SK-N-MC (cell line): ENCODE results near the gene TRIM17.

ENCODE experiments used
- DNase-seq: peaks from one replicate; pipeline ENCODE4 v3.0.0-alpha.2; 2011; ENCODE audit warnings: low read depth, low spot score
- H3K27ac ChIP-seq: fragments of 200-600 bp; sonication (generic); 2 replicates; pipeline ENCODE4 v1.5.1; 2016; ENCODE audit warnings: mixed run types
- H3K36me3 ChIP-seq: fragments of 200-600 bp; sonication (generic); 2 replicates; pipeline ENCODE4 v1.6.1; 2017; ENCODE audit warnings: antibody characterized with exemption, low read length, mixed read lengths; ENCODE audit not compliant: insufficient read depth
- H3K4me3 ChIP-seq: fragments of 200-600 bp; sonication (generic); 2 replicates; pipeline ENCODE4 v1.5.1; 2016
- H3K9ac ChIP-seq: fragments of 200-600 bp; sonication (generic); 2 replicates; pipeline ENCODE4 v1.8.0; 2017; ENCODE audit warnings: mixed run types, mixed read lengths; ENCODE audit not compliant: insufficient read length
- H3K9me3 ChIP-seq: fragments of 200-600 bp; sonication (generic); 2 replicates; pipeline ENCODE4 v1.6.1; 2017; ENCODE audit warnings: low read depth, mild to moderate bottlenecking, antibody characterized with exemption, low read length, moderate library complexity, mixed read lengths
- EZH2 ChIP-seq: fragments of 200-600 bp; sonication (generic); IDR thresholded peaks from one replicate; pipeline ENCODE4 v1.6.1; 2017; ENCODE audit warnings: antibody characterized with exemption
- FOXP2 ChIP-seq: optimal IDR thresholded peaks from 2 replicates; pipeline ENCODE3; 2011; ENCODE audit warnings: mild to moderate bottlenecking, moderate library complexity; ENCODE audit not compliant: insufficient read depth; ENCODE audit errors: extremely low read length, control extremely low read depth
- POLR2AphosphoS5 ChIP-seq: IDR thresholded peaks from 2 replicates; pipeline ENCODE4 v1.6.1; 2012; ENCODE audit warnings: mild to moderate bottlenecking, low read depth, low read length, borderline replicate concordance

TRIM17 gene

DNA sequence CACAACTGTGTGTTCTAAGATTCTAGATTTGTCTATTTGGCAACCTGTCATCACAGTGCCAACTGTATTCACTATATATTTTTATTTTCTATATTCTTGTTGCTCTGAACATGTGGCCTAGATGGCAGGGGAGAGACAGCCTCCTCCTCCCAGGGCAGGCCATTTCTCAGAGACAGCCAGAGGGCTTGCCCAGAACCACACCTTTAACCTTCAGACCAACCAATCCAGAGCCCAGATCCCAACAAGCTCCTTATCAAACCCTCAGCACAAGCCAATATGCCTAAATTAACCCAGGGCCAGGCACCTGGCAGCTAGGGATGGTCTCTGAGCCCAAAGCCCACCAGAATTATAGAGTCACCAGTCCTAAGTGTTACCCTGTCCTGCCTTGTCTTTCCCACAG, 29.3 kb downstream of the TRIM17 start:
- Histone ChIP-seq H3K9me3 (no peaks in the 10 kb centered on the region), H3K27ac (no peak overlapping the region), H3K36me3 (no peaks in the 10 kb centered on the region), H3K4me3 (no peak overlapping the region), H3K9ac (no peak overlapping the region)
- TF ChIP-seq FOXP2, result no peak
- no peak for TF ChIP-seq EZH2
- no peak for TF ChIP-seq POLR2AphosphoS5
- DNase-seq, result no peak

DNA sequence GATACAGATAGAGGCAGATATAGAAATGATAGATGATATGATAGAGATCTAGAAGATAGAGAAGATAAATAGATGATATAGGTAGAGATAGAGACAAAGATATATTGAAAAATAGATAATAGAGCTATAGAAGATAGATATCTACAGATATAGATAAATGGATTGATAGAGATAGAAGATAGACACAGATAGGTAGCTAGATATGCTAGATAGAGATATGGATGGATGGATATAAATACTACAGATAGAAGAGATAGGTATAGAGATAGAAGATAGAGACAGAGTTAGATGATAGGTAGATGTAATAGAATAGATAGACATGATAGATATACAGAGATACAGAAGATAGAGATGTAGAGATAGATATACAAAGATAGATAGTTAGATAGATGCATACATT, 31.4 kb downstream of the TRIM17 start:
- no peak overlapping the region for H3K27ac ChIP-seq
- H3K36me3 ChIP-seq, result no peaks in the 10 kb centered on the region
- H3K4me3 ChIP-seq, result no peak overlapping the region
- no peak for DNase-seq
- no peak overlapping the region for H3K9ac ChIP-seq
- TF ChIP-seq POLR2AphosphoS5 (no peak), EZH2 (no peak), FOXP2 (no peak)
- H3K9me3 ChIP-seq, result no peaks in the 10 kb centered on the region

DNA sequence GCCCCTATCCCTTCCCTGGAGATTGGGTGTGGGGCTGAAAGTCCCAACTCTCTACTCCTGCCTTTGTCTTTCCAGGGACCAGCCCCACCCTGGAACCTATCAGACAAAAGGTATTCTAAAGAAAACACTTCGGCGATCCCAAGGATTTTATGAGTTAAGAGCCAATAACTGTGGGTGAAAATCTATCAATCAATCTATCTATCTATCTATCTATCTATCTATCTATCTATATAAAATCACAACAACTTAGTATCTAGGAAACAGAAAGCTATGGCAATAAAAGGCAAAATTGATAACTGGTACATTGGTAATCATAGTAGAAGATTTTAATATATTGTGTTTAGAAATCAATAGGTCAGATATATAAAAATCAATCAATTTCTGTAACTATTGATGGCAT, 32.9 kb downstream of the TRIM17 start:
- Histone ChIP-seq H3K4me3 (no peak overlapping the region), H3K36me3 (no peaks in the 10 kb centered on the region), H3K9me3 (no peaks in the 10 kb centered on the region), H3K9ac (no peak overlapping the region), H3K27ac (no peak overlapping the region)
- no peak for TF ChIP-seq POLR2AphosphoS5
- TF ChIP-seq EZH2, result no peak
- TF ChIP-seq FOXP2, result no peak
- DNase-seq, result no peak

DNA sequence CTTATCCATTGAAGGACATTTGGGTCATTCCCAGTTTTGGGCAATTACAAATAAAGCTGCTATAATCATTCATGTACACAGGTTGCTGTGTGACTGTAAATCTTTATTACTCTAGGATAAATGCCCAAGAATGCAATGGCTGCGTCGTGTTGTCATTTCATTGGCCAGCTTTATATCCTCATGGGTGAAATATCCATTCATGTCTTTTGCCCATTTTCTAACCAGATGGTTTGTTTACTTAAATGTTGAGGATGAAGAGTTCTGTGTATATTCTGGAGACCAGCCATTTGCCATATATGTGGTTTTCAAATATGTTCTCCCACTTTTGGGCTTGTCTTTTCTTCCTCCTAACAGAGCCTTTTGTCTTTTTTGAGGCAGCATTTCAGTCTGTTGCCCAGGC, 35.3 kb downstream of the TRIM17 start:
- H3K4me3 ChIP-seq, result no peak overlapping the region

DNA sequence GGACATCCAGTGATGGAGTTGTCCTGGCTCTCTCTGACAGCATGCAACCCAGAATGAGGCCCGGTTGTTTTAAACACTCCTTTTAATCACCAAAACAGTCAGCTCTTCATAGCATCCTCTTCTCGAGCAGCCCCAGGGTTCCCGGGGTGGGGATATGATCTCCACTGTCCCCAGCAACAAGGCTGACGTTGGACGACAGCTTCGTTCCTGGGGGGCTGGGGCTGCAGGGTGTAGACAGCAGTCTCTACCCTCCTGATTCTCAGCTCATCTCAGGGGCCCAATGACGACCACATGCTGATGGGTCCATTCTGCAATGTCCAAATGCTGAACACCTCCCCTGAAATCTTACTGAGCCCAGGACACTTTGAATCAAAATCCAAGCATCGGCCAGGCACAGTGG, 37.0 kb downstream of the TRIM17 start:
- H3K9me3 ChIP-seq, result no peaks in the 10 kb centered on the region
- H3K27ac ChIP-seq, result no peak overlapping the region
- no peaks in the 10 kb centered on the region for H3K36me3 ChIP-seq
- no peak overlapping the region for H3K4me3 ChIP-seq
- DNase-seq, result no peak
- no peak overlapping the region for H3K9ac ChIP-seq
- TF ChIP-seq EZH2, result no peak
- no peak for TF ChIP-seq FOXP2
- TF ChIP-seq POLR2AphosphoS5, result no peak

More for the DNA sequence above, 35.3 kb downstream of the TRIM17 start:
- Histone ChIP-seq H3K9ac (no peak overlapping the region), H3K27ac (no peak overlapping the region), H3K36me3 (no peaks in the 10 kb centered on the region), H3K9me3 (no peaks in the 10 kb centered on the region)
- DNase-seq, result no peak
- TF ChIP-seq POLR2AphosphoS5, result no peak
- TF ChIP-seq EZH2, result no peak
- no peak for TF ChIP-seq FOXP2

DNA sequence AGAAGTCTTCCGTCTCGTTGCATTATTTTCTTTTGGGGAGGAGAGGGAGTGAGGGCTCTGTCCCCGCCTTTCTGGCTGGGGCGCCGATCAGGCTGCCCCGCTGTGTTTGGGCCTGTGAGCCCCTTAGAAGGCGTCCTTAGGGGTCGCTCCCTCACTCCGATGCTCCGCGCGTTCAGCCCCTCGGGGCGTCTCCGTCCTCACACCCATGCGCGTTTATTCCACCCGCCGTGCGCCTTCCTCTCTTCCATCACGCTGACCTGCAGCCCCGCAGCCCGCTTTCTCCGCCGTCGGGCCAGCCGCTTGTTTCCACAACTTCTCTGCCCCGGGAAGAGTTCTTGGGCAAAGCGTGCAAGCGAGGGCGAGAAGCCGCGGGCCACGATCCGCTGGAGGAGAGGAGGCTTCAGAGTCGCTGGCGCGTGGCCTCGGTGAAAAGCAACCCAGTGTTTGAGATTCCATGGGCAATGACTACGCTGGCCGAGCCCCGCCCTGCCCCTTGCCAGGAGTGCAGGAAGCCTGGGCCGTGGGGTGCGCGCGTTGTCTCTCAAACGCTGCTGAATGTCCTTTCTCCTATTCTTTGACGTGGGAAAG, 37.7 kb downstream of the TRIM17 start:
- Histone ChIP-seq H3K9ac (peak overlapping the region; percentile 84), H3K4me3 (peak overlapping the region; percentile 93), H3K9me3 (no peaks in the 10 kb centered on the region), H3K36me3 (no peaks in the 10 kb centered on the region), H3K27ac (no peak overlapping the region)
- no peak for DNase-seq
- TF ChIP-seq FOXP2, result no peak

DNA sequence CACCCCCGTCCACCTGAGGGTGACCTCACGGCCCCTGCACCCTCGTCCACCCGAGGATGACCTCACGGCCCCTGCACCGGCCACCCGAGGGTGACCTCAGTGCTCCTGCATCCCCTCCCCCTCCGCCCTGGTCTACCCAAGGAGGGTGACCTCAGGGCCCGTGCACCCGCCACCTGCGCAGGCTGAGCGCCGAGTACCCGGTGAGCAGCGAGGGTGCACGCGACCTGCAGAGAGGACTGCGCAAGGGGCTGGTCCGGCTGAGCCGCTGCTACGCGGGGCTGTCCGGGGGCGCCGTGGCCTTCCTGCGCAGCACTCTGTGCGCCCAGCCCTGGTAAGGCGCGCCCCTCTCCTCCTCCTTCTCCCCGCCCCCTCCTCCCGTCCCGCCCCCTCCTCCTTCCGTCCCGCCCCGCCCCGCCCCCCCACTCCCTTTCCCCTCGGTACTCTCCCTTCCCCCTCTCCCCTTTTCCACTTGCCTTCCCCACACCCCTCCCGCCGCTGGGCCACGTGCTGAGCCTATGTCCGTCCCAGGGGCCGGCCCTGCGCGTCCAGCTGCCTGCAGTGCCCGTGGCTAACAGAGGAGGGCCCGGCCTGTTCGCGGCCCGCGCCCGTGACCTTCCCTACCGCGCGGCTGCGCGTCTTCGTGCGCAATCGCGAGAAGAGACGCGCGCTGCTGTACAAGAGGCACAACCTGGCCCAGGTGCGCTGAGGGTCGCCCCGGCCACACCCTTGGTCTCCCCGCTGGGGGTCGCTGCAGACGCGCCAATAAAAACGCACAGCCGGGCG, 38.4 kb downstream of the TRIM17 start:
- no peak for DNase-seq
- Histone ChIP-seq H3K27ac (no peak overlapping the region), H3K36me3 (no peaks in the 10 kb centered on the region), H3K9me3 (no peaks in the 10 kb centered on the region), H3K4me3 (peak overlapping the region; percentile 93), H3K9ac (peak overlapping the region; percentile 84)
- TF ChIP-seq EZH2 (no peak), POLR2AphosphoS5 (peak; percentile 63; the same call in 1 of the 2 replicates), FOXP2 (no peak)

DNA sequence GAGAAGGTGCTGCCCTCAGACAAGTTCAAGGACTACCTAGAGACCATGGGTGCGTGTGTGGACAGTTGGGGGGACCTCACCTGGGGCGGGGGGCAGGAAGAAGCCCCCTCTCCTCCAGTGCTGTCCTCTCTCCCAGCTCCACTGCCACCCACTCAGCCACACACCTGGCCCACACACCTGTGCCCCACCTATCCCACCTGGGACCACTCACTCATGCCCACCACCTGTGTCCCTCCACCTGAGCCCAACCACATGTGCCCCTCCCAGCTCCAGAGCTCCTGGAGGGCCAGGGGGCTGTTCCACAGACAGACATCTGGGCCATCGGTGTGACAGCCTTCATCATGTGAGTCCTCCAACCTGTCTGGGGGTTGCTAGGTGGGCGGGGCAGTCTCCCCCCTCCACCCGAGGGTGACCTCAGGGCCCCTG, 39.0 kb downstream of the TRIM17 start:
- Histone ChIP-seq H3K9me3 (no peaks in the 10 kb centered on the region), H3K27ac (no peak overlapping the region), H3K36me3 (no peaks in the 10 kb centered on the region), H3K9ac (no peak overlapping the region), H3K4me3 (peak overlapping the region; percentile 93)
- no peak for DNase-seq
- TF ChIP-seq POLR2AphosphoS5 (no peak), FOXP2 (no peak), EZH2 (no peak)
